Heart right ventricle (tissue), 16 donors: ENCODE results near the gene EXD3. TPM values are rescaled to one million over a fixed set of nuclear protein-coding genes. Genes with fewer than 3 reads are reported as not detected.

Experiments used
- ATAC-seq, 8 donors: fragments of 200-7000 bp; cut with Tn5 transposase; one replicate each; pipeline ENCODE4 v1.9.1; 2020; ENCODE audit warnings: mild to moderate bottlenecking in 8 of 8, moderate library complexity in 8 of 8, moderate number of reproducible peaks in 1 of 8
- DNase-seq, 2 donors: peaks; one replicate each; pipeline ENCODE4 v3.0.0-alpha.2; 2020
- H3K27ac ChIP-seq, 10 donors: fragments of 200-600 bp; sonication (generic) in 2 of 10; one replicate each; pipeline versions ENCODE4 v1.5.0 to v1.8.0; 2020 to 2022; ENCODE audit warnings: mild to moderate bottlenecking in 3 of 10
- H3K27me3 ChIP-seq, 7 donors: fragments of 200-600 bp; one replicate each; pipeline ENCODE4 v1.8.0; 2021 to 2022; ENCODE audit warnings: mild to moderate bottlenecking in 2 of 7
- H3K36me3 ChIP-seq, 9 donors: fragments of 200-600 bp; sonication (generic) in 1 of 9; one replicate each; pipeline versions ENCODE4 v1.5.0 to v1.8.0; 2020 to 2022; ENCODE audit warnings: mild to moderate bottlenecking in 2 of 9
- H3K4me1 ChIP-seq, 9 donors: fragments of 200-600 bp; sonication (generic) in 1 of 9; one replicate each; pipeline versions ENCODE4 v1.5.0 to v1.8.0; 2020 to 2022; ENCODE audit warnings: mild to moderate bottlenecking in 4 of 9
- H3K4me3 ChIP-seq, 10 donors: fragments of 200-600 bp; sonication (generic) in 2 of 10; one replicate each; pipeline versions ENCODE4 v1.5.0 to v1.8.0; 2020 to 2022; ENCODE audit warnings: mild to moderate bottlenecking in 7 of 10, moderate library complexity in 2 of 10
- H3K9me3 ChIP-seq, 11 donors: fragments of 200-600 bp in 10 of 11; sonication (generic) in 2 of 11; one replicate each; pipeline versions ENCODE4 v1.5.0 to v1.8.0; 2013 to 2022; ENCODE audit warnings: mild to moderate bottlenecking in 2 of 11, control low read depth in 1 of 11, moderate library complexity in 1 of 11
- WGBS, 2 donors: extraction: QIAGEN DNeasy Blood & Tissue Kit; methylation state at CpG; one replicate each; pipeline ENCODE4 v1.1.7; 2013; ENCODE audit warnings: inconsistent platforms in 1 of 2; 5-methylcytosine and 5-hydroxymethylcytosine counted together
- intact Hi-C, 10 donors: fragments of 100-400 bp; cut with DNase I; formaldehyde crosslinking; loops; one replicate each; pipeline versions ENCODE4 v1.11.1 to v1.14.2; 2022
- polyA plus RNA-seq, 2 donors: library from polyadenylated mRNA; stranded (reverse); fragments of 200-250 nt; gene quantifications; one replicate each; pipeline ENCODE4 v1.2.3, GENCODE V29; 2013
- total RNA-seq, 10 donors: library from RNA; stranded (reverse); fragmentation: NEBNext Ultra II Directional in 3 of 10; extraction: Animal tissue kit (Norgen Biotek cat#: 25700) in 3 of 10; gene quantifications; one replicate each; pipeline versions ENCODE4 v1.2.1 to v1.2.4, GENCODE V29; 2021 to 2023
- TF ChIP-seq, protein P1 (sequence below), 9 donors: fragments of 200-600 bp; sonication (generic) in 2 of 9; IDR thresholded peaks; one replicate each; pipeline versions ENCODE4 v1.5.0 to v1.8.0; 2021 to 2022; ENCODE audit warnings: antibody characterized with exemption in 9 of 9, mild to moderate bottlenecking in 5 of 9, moderate library complexity in 1 of 9
- donor health status: Arrhythmogenic right ventricular cardiomyopathy.
- donor health status: ischemic (EF 13 %, LVEDD 7.1; RV severe dilation, severe dysfunction).
- donor health status: healthy with polysubstance abuse.
- donor health status: DM: no; HTN: yes; CAD: no.
- donor health status: DM: no; HTN: no; CAD: no.
- donor health status: ischemic (EF 25% LVEDD 6.9; RV normal size, moderate dysfunction).
- donor health status: ischemic (EF 25% LVEDD 5.7; RV mildly dilated, moderate dysfunction).
- donor health status: healthy.
- donor health status: DM: yes; HTN: yes; CAD: no.
- donor health status: Ischemic cardiomyopathy.
- donor health status: ischemic (EF 35%, LVEDD 5.7; RV mildly dilated, moderate dysfunction).
- donor health status: nonischemic (EF 11% LVEDD 7.7; RV severe dilation, severe dysfunction).
- donor health status: DM: yes; HTN: yes; CAD: no.
- donor health status: PGD.
- donor health status: ischemic (EF 29% LVEDD 5.4; RV normal size, mild dysfunction).
- donor health status: nonischemic (EF 23%, LVEDD 6.1; RV moderate dilation, normal function).

Gene EXD3
- total and polyA plus RNA-seq, 12 donors, result 5.8 to 33.0 (median 9.2) TPM

DNA sequence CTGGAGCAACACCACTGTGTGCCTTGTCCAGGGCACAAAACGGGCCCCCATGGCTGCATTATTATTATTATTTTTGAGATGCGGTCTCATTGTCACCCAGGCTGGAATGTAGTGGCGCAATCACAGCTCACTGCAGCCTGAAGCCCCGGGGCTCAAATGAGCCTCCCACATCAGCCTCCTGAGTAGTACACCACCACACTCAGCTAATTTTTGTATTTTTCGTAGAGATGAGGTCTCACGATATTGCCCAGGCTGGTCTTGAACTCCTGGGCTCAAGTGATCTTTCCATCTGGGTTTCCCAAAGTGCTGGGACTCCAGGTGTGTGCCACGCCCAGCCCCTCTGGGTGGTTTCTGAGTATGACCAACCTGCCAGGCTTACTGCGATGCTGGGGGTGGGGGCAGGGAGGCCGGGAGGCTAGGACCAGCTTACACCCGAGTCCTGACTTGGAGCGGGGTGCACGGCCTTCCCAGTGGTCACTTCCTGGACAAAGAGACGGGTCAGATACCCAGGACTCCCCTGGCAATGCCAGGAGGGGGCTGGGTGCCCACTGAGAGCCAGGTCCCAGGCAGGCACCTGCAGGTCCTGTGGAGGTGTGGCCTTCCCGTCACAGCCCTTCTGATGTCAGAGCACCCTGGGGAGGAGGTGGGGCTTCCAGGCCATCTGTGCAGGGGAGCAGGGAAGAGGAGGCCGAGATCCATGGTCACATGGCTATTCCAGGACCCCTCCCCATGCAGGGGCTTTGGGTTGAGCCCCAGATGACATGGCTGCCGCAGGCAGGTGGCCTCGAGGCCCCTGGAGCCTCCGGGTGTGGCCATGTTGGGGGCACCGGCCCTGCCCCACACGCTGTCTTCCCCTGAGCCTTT is 112.5 kb downstream of the EXD3 start:
- Histone ChIP-seq H3K9me3 (no peaks in the 10 kb centered on the region), H3K27ac (peak overlapping the region in 2 of 10 donors; percentile 44 to 50), H3K4me3 (no peak overlapping the region), H3K4me1 (peaks cover 18 to 55% (median 29%) of the 10 kb centered on the region in 9 donors), H3K27me3 (peaks cover 0 to 35% (median 10%) of the 10 kb centered on the region in 7 donors), H3K36me3 (no peaks in the 10 kb centered on the region)
- ATAC-seq (no peak), DNase-seq (peak in 1 of 2 donors; percentile 10)
- TF ChIP-seq, protein P1, sequence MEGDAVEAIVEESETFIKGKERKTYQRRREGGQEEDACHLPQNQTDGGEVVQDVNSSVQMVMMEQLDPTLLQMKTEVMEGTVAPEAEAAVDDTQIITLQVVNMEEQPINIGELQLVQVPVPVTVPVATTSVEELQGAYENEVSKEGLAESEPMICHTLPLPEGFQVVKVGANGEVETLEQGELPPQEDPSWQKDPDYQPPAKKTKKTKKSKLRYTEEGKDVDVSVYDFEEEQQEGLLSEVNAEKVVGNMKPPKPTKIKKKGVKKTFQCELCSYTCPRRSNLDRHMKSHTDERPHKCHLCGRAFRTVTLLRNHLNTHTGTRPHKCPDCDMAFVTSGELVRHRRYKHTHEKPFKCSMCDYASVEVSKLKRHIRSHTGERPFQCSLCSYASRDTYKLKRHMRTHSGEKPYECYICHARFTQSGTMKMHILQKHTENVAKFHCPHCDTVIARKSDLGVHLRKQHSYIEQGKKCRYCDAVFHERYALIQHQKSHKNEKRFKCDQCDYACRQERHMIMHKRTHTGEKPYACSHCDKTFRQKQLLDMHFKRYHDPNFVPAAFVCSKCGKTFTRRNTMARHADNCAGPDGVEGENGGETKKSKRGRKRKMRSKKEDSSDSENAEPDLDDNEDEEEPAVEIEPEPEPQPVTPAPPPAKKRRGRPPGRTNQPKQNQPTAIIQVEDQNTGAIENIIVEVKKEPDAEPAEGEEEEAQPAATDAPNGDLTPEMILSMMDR (IDR thresholded peaks at IDR 0.05), result no peak
- 84% methylated on average over 20 of the region's 20 CpGs for WGBS, 2 donors
- intact Hi-C loops, result no loop called here

- H3K9me3 ChIP-seq, result no peaks in the 10 kb centered on the region
- ATAC-seq (no peak), DNase-seq (no peak)
- peaks cover 0 to 38% (median 10%) of the 10 kb centered on the region in 7 donors for H3K27me3 ChIP-seq
- intact Hi-C loops, result no loop called here
- H3K4me3 ChIP-seq, result no peak overlapping the region
- TF ChIP-seq, protein P1 (IDR thresholded peaks at IDR 0.05), result no peak
- WGBS, 2 donors, result 87 to 88% methylated on average over 15 of the region's 15 CpGs
- H3K36me3 ChIP-seq, result no peaks in the 10 kb centered on the region
- no peak overlapping the region for H3K27ac ChIP-seq
- H3K4me1 ChIP-seq, result peaks cover 15 to 55% (median 32%) of the 10 kb centered on the region in 9 donors
These were observed 113.4 kb downstream of the EXD3 start for GRCh38 chr9:137309368-137310188.

DNA sequence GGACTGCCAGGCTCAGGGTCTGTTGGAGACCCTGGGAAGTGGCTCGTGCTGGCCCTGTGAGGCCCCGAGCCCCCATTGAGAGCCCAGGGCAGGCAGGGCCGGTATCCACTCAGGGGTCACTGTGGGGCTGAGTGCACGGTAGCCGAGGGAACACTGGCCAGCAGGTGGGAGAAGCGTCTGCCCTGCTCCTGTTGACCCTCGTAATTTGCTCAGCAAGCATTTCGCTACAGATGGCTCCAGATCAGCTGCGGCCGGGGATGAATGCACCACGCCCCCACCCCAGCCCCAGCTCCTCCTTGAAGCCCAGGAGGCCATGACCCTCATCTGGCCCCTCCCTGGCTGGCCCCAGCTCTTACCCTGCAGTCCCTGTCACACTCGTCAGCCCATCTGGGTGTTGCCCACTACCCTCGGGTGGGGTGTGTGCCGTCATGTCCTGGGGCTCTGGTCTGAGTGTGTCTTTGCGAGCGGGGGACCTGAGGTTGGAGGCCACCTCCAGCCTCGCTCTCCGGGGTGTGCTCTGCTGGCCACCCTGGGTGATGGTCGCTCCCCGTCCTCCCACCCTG is 114.8 kb downstream of the EXD3 start:
- peaks cover 15 to 61% (median 46%) of the 10 kb centered on the region in 9 donors for H3K4me1 ChIP-seq
- TF ChIP-seq, protein P1 (IDR thresholded peaks at IDR 0.05), result no peak
- WGBS, 2 donors, result 69 to 70% methylated on average over 20 of the region's 20 CpGs
- H3K27ac ChIP-seq, result no peak overlapping the region
- ATAC-seq (no peak), DNase-seq (no peak)
- peaks cover 0 to 53% (median 10%) of the 10 kb centered on the region in 7 donors for H3K27me3 ChIP-seq
- intact Hi-C loops, result no loop called here
- H3K36me3 ChIP-seq, result no peaks in the 10 kb centered on the region
- no peaks in the 10 kb centered on the region for H3K9me3 ChIP-seq
- H3K4me3 ChIP-seq, result no peak overlapping the region
